AG09309 (cell line): ENCODE results near the gene LDLRAD3.

Experiments used
- DNase-seq: peaks from one replicate; pipeline ENCODE4 v3.0.0-alpha.2; 2010; ENCODE audit warnings: low read depth
- H3K4me3 ChIP-seq: 2 replicates; pipeline ENCODE4 v1.5.1; 2011; ENCODE audit warnings: mild to moderate bottlenecking, low read depth, low read length, moderate library complexity; ENCODE audit not compliant: control insufficient read depth
- TF ChIP-seq, protein P1 (sequence below): IDR thresholded peaks from 2 replicates; pipeline ENCODE4 v1.5.1; 2011; ENCODE audit warnings: mild to moderate bottlenecking, low read depth, low read length, inconsistent platforms; ENCODE audit not compliant: insufficient read depth, control insufficient read depth; ENCODE audit errors: missing control alignments

LDLRAD3 gene

GRCh38 chr11:35943309-35943708 is 553 bp upstream of the LDLRAD3 start:
- DNase-seq, result no peak
- H3K4me3 ChIP-seq, result peak overlapping the region; percentile 62
- TF ChIP-seq, protein P1, sequence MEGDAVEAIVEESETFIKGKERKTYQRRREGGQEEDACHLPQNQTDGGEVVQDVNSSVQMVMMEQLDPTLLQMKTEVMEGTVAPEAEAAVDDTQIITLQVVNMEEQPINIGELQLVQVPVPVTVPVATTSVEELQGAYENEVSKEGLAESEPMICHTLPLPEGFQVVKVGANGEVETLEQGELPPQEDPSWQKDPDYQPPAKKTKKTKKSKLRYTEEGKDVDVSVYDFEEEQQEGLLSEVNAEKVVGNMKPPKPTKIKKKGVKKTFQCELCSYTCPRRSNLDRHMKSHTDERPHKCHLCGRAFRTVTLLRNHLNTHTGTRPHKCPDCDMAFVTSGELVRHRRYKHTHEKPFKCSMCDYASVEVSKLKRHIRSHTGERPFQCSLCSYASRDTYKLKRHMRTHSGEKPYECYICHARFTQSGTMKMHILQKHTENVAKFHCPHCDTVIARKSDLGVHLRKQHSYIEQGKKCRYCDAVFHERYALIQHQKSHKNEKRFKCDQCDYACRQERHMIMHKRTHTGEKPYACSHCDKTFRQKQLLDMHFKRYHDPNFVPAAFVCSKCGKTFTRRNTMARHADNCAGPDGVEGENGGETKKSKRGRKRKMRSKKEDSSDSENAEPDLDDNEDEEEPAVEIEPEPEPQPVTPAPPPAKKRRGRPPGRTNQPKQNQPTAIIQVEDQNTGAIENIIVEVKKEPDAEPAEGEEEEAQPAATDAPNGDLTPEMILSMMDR, result no peak

DNA sequence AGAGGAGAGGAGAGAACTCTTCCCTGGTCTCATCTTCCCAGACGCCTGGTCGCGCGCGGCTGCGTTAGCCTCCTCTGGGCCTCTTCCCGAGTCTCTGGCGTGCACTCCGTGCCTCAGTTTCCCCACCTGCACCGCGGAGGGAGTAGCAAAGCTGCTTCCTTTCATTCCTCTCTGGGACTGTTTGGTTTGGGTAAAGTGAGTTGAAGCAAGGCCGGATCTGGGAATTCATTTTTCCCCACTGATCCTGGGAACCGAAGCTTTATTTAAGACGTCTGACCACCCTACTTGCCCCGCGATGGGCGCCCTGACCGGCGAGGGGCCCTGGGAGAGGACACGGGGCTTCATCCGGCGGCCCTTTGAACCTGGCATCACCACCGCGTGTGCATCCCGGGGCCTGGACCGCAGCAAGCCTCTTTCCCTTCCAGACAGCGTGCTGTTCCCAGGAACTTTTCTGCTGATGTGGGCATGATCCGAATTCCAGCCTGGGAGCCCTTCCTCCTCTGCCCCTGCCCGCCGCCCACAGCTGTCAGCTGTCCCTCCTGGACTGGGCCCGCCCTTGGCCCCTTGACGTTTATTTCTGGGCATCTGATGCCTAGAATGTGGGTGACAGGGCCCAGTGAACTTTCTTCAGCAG is 758 bp downstream of the LDLRAD3 start:
- no peak for DNase-seq
- H3K4me3 ChIP-seq, result peak overlapping the region; percentile 62
- TF ChIP-seq, protein P1, result no peak

GRCh38 chr11:35945137-35945518 is 1.3 kb downstream of the LDLRAD3 start:
- TF ChIP-seq, protein P1, result no peak
- H3K4me3 ChIP-seq, result peak overlapping the region; percentile 62
- DNase-seq, result no peak

DNA sequence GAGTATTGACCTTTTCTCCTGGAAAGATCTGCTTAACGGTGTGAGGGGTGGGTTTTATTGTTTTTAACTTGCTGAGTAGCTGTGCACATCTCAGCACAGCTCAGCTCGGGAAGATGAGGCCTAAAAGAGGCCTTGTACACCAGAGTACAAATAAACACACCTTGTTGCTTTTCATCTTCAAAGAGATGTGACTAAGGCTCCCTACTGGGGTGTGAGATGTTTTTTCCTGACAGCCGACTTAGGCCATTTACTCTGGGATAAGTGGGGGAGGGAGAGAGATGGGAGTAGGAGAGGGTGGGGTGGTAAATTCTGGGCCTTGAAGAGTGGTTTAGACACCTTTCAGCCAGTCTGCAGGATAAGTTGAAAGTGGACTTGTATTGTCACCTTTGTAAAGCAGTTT is 2.9 kb downstream of the LDLRAD3 start:
- TF ChIP-seq, protein P1, result no peak
- H3K4me3 ChIP-seq, result no peak overlapping the region
- DNase-seq, result no peak

DNA sequence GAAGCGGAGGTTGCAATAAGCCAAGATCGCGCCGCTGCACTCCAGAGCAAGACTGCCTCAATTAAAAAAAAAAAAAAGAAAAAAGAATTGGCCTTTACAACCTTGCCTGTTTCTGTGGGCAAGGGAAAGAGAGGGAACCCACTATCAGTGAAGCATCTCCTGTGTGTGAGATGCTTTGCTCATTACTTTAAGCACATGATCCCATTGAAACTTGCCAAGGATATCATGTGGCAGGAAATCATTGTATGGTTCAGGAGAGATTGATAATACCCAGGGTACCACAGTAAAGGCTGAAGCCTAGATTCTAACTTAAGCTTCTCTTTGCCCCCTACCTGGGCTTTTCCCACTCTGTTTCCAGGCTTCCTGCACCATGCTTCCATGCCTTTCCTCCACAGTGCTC is 3.6 kb downstream of the LDLRAD3 start:
- no peak overlapping the region for H3K4me3 ChIP-seq
- TF ChIP-seq, protein P1, result no peak
- no peak for DNase-seq

DNA sequence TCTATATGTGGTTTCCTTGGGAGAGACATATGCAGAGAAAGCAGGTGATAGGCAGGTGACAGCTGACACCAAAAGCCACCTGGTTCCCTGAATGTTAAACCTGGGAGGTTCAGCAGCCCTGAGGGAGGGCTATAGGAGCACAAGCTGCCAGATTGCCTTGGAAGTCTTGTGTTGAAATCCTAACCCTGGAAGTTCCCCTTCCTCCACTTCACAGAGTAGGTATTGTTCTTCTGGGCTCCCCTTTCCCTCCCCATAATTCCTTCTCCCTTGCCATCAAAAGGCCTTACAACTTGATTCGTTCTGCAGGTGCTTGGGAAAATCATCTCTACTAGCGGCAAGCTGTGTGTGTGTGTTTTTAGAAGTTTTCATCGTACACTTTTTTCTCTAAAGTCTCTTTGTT is 5.4 kb downstream of the LDLRAD3 start:
- DNase-seq, result no peak
- TF ChIP-seq, protein P1, result no peak
- H3K4me3 ChIP-seq, result no peak overlapping the region
